ENCODE data around the gene CCDC157. TPM values are rescaled to one million over a fixed set of nuclear protein-coding genes. Genes with fewer than 3 reads are reported as not detected.

Gene CCDC157
- polyA plus RNA-seq, 3 donors = 0.50 to 3.7 (median 0.54) TPM

- Mint-ChIP-seq H3K27me3 (ENCODE audit: low read depth in 3 of 3) (peaks cover 0 to 2% (median 2%) of the 10 kb centered on the region in 3 donors), H3K9me3 (no peaks in the 10 kb centered on the region), H3K36me3 (peaks cover 23 to 37% of the 10 kb centered on the region in 2 donors), H3K27ac (no peak overlapping the region), H3K4me1 (peaks cover 26% of the 10 kb centered on the region), H3K4me3 (no peak overlapping the region)
- peaks cover 6% of the 10 kb centered on the region for H3K79me2 ChIP-seq (ENCODE audit: insufficient read depth, low read length)
- no peak overlapping the region for H3K9ac ChIP-seq (ENCODE audit: insufficient read depth, low read length, poor library complexity, severe bottlenecking)
- peaks cover 27 to 32% of the 10 kb centered on the region in 2 donors for H3K4me1 ChIP-seq (ENCODE audit: control insufficient read depth in 1 of 2, insufficient read depth in 2 of 2, low read length in 2 of 2)
- no peak overlapping the region for H2AFZ ChIP-seq (ENCODE audit: insufficient read depth, low read depth, low read length, poor library complexity, severe bottlenecking)
- H3K9me3 ChIP-seq (replicated peaks in 1 of 2; ENCODE audit: control insufficient read depth in 1 of 2, insufficient read depth in 1 of 2, low read length in 2 of 2) = no peaks in the 10 kb centered on the region
- H3K4me2 ChIP-seq (replicated peaks; ENCODE audit: extremely low read depth, low read length, poor library complexity, severe bottlenecking) = no peak overlapping the region
- peaks cover 4 to 28% of the 10 kb centered on the region in 2 donors for H3K36me3 ChIP-seq (replicated peaks in 1 of 2; ENCODE audit: control insufficient read depth in 1 of 2, insufficient read depth in 2 of 2, low read length in 2 of 2)
- no peaks in the 10 kb centered on the region for H3K27me3 ChIP-seq (ENCODE audit: control insufficient read depth in 2 of 2, insufficient read depth in 2 of 2, low read length in 2 of 2)
- H3K4me3 ChIP-seq (replicated peaks in 1 of 3; ENCODE audit: low read depth in 2 of 3, low read length in 3 of 3) = no peak overlapping the region
- TF ChIP-seq CTCF (IDR thresholded peaks at IDR 0.05) = no peak
- H4K20me1 ChIP-seq (ENCODE audit: insufficient read depth, low read length) = no peaks in the 10 kb centered on the region
- DNase-seq = no peak
- no peak overlapping the region for H3K27ac ChIP-seq (ENCODE audit: low read depth in 1 of 2, low read length in 2 of 2)
- 100% methylated on average over 3 of the region's 6 CpGs for WGBS (ENCODE audit: insufficient coverage)
- intact Hi-C loops (cut with micrococcal nuclease) = loop anchor here in 1 of 2 donors (5.0 to 10.0 kb wide), 2 partner anchors 133 to 536 kb away; partner anchors contain the start of genes CASTOR1 and MTMR3
Observed at GRCh38 chr22:30420347-30421125, 63.7 kb downstream of the CCDC157 start.

DNA sequence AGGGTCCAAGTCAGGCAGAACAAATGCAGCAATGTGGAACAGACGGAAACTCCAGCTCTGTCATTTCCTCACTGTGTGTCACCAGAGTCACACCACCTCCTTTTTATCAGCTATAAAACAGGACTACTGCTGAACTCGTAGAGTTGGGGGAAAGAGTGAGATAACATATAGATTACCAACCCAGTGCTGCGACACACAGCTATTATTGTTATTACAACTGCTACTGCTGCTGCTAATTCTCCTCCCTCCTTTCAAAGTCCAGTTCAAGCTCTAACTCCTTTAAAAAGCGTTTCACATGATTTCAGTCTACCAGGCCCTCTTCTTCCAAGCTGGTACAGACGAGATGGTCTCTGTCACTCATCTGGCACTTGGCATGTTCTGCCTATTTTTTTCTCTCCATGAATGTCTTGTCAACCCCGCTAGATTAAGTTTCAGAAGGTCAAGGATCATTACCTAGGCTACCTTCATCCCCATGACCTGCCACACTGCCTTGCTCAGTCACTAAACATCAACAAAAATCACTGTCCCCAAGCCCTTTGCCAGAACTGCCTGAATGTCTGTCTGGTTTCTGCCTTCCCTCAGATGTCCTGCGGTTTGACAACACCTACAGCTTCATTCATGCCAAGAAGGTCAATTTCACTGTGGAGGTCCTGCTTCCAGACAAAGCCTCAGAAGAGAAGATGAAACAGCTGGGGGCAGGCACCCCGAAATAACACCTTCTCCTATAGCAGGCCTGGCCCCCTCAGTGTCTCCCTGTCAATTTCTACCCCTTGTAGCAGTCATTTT is 65.1 kb downstream of the CCDC157 start:
- peaks cover 0 to 2% (median 0%) of the 10 kb centered on the region in 3 donors for H3K27me3 Mint-ChIP-seq (ENCODE audit: low read depth in 3 of 3)
- Histone ChIP-seq H3K4me3 (replicated peaks in 1 of 3; ENCODE audit: low read depth in 2 of 3, low read length in 3 of 3) (no peak overlapping the region), H3K9me3 (replicated peaks in 1 of 2; ENCODE audit: control insufficient read depth in 1 of 2, insufficient read depth in 1 of 2, low read length in 2 of 2) (no peaks in the 10 kb centered on the region), H2AFZ (ENCODE audit: insufficient read depth, low read depth, low read length, poor library complexity, severe bottlenecking) (no peak overlapping the region), H3K4me2 (replicated peaks; ENCODE audit: extremely low read depth, low read length, poor library complexity, severe bottlenecking) (no peak overlapping the region), H3K36me3 (replicated peaks in 1 of 2; ENCODE audit: control insufficient read depth in 1 of 2, insufficient read depth in 2 of 2, low read length in 2 of 2) (peaks cover 4 to 14% of the 10 kb centered on the region in 2 donors), H3K79me2 (ENCODE audit: insufficient read depth, low read length) (peaks cover 6% of the 10 kb centered on the region), H4K20me1 (ENCODE audit: insufficient read depth, low read length) (no peaks in the 10 kb centered on the region), H3K4me1 (ENCODE audit: control insufficient read depth in 1 of 2, insufficient read depth in 2 of 2, low read length in 2 of 2) (peaks cover 40 to 45% of the 10 kb centered on the region in 2 donors), H3K27me3 (ENCODE audit: control insufficient read depth in 2 of 2, insufficient read depth in 2 of 2, low read length in 2 of 2) (no peaks in the 10 kb centered on the region), H3K27ac (ENCODE audit: low read depth in 1 of 2, low read length in 2 of 2) (no peak overlapping the region), H3K9ac (ENCODE audit: insufficient read depth, low read length, poor library complexity, severe bottlenecking) (no peak overlapping the region)
- H3K9me3 Mint-ChIP-seq = peaks cover 0 to 2% (median 0%) of the 10 kb centered on the region in 7 donors
- TF ChIP-seq CTCF (IDR thresholded peaks at IDR 0.05) = no peak
- H3K27ac Mint-ChIP-seq = peak overlapping the region in 4 of 7 donors; percentile 1 to 98 (median 73)
- peaks cover 10 to 25% of the 10 kb centered on the region in 2 donors for H3K36me3 Mint-ChIP-seq
- no peak overlapping the region for H3K4me3 Mint-ChIP-seq
- intact Hi-C loops (cut with micrococcal nuclease) = loop anchor here in 1 of 2 donors (5.0 to 10.0 kb wide), 2 partner anchors 135 to 537 kb away; partner anchors contain the start of genes CASTOR1 and MTMR3
- 98% methylated on average over 5 of the region's 8 CpGs for WGBS (ENCODE audit: insufficient coverage)
- peaks cover 38% of the 10 kb centered on the region for H3K4me1 Mint-ChIP-seq
- peak in 1 of 3 donors; percentile 42 for DNase-seq
